MM.1S (cell line): Measurements from ENCODE around the gene GPRC6A.

ENCODE experiments used
- EZH2 ChIP-seq: fragments of 300-600 bp; sonication (generic); optimal IDR thresholded peaks from 2 replicates; pipeline ENCODE3; 2017; ENCODE audit warnings: low read depth, mild to moderate bottlenecking, antibody characterized with exemption, low read length, mixed read lengths
- TF ChIP-seq, protein P1 (sequence below): fragments of 300-600 bp; sonication (generic); IDR thresholded peaks from 2 replicates; pipeline ENCODE4 v1.5.1; 2016; ENCODE audit warnings: antibody characterized with exemption, low read length, mixed read lengths

DNA sequence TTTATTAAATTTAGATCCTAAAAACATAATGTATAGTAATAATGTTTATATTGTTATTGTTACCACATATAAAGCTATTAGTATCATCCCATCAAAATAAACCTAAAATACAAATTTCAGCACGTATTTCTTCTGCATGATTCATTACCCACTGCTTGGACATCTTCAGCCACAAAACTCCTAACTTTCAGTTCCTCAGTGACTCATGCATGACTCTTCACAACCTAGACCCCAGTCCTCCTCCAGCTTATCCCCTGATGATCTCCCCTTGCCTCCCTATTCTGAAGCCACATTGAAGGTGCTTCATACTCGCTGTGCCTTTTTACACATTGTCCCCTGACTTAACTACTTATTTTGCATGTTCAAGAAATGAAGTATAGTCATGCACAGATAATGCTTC lies 11.2 kb upstream of the GPRC6A start:
- TF ChIP-seq, protein P1, sequence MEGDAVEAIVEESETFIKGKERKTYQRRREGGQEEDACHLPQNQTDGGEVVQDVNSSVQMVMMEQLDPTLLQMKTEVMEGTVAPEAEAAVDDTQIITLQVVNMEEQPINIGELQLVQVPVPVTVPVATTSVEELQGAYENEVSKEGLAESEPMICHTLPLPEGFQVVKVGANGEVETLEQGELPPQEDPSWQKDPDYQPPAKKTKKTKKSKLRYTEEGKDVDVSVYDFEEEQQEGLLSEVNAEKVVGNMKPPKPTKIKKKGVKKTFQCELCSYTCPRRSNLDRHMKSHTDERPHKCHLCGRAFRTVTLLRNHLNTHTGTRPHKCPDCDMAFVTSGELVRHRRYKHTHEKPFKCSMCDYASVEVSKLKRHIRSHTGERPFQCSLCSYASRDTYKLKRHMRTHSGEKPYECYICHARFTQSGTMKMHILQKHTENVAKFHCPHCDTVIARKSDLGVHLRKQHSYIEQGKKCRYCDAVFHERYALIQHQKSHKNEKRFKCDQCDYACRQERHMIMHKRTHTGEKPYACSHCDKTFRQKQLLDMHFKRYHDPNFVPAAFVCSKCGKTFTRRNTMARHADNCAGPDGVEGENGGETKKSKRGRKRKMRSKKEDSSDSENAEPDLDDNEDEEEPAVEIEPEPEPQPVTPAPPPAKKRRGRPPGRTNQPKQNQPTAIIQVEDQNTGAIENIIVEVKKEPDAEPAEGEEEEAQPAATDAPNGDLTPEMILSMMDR: no peak
- TF ChIP-seq EZH2: no peak
